ENCODE measurements around the gene CNRIP1.

The CNRIP1 gene

GRCh38 chr2:68246396-68246795 lies 73.4 kb downstream of the CNRIP1 start:
- no peak overlapping the region for H3K14ac ChIP-seq (ENCODE audit: low read length)
- H3K27ac ChIP-seq (replicated peaks; ENCODE audit: low read length) = no peak overlapping the region
- H4K8ac ChIP-seq (ENCODE audit: low read depth, low read length) = no peak overlapping the region
- WGBS, 2 donors (ENCODE audit: extremely low coverage in 2 of 2, insufficient read length in 2 of 2, insufficient replicate concordance in 1 of 2) = no CpG with 5 or more reads among the region's 1 CpG
- H3K4me1 ChIP-seq (ENCODE audit: control insufficient read depth in 2 of 2, insufficient read depth in 1 of 2, low read depth in 1 of 2, low read length in 2 of 2) = peaks cover 8 to 21% of the 10 kb centered on the region in 2 donors
- H3K4me3 ChIP-seq (ENCODE audit: low read length in 2 of 2) = no peak overlapping the region
- no peak overlapping the region for H3K9ac ChIP-seq (ENCODE audit: low read depth, low read length, poor library complexity)
- no peak overlapping the region for H3K4ac ChIP-seq (ENCODE audit: low read length)
- no peaks in the 10 kb centered on the region for H3K9me3 ChIP-seq (replicated peaks in 1 of 2; ENCODE audit: control insufficient read depth in 2 of 2, insufficient read depth in 1 of 2, low read depth in 1 of 2, low read length in 2 of 2)
- no peak overlapping the region for H2AK5ac ChIP-seq (ENCODE audit: low read depth, low read length)
- no peaks in the 10 kb centered on the region for H3K27me3 ChIP-seq (ENCODE audit: control insufficient read depth in 3 of 3, insufficient read depth in 3 of 3, low read depth in 1 of 3, low read length in 3 of 3)
- peaks cover 0 to 37% of the 10 kb centered on the region in 2 donors for H3K36me3 ChIP-seq (replicated peaks in 1 of 2; ENCODE audit: control insufficient read depth in 2 of 2, insufficient read depth in 2 of 2, low read length in 2 of 2)
- no peak overlapping the region for H2BK15ac ChIP-seq (ENCODE audit: low read length)
- no peak overlapping the region for H2BK5ac ChIP-seq (ENCODE audit: low read length)
- no peak overlapping the region for H3K4me2 ChIP-seq (ENCODE audit: insufficient read depth, low read length, poor library complexity, severe bottlenecking)
- H3K23ac ChIP-seq (ENCODE audit: low read depth, low read length, poor library complexity) = no peak overlapping the region
- H2BK12ac ChIP-seq (ENCODE audit: low read length) = no peak overlapping the region
- no peak overlapping the region for H2AFZ ChIP-seq (ENCODE audit: low read length)
- H3K18ac ChIP-seq (ENCODE audit: low read length) = no peak overlapping the region
- DNase-seq (ENCODE audit: low spot score) = no peak
- no peak overlapping the region for H4K91ac ChIP-seq (ENCODE audit: low read depth, low read length, poor library complexity)
- peaks cover 6% of the 10 kb centered on the region for H3K79me1 ChIP-seq (ENCODE audit: low read depth, low read length)
- H2BK120ac ChIP-seq (ENCODE audit: low read depth, low read length) = no peak overlapping the region

DNA sequence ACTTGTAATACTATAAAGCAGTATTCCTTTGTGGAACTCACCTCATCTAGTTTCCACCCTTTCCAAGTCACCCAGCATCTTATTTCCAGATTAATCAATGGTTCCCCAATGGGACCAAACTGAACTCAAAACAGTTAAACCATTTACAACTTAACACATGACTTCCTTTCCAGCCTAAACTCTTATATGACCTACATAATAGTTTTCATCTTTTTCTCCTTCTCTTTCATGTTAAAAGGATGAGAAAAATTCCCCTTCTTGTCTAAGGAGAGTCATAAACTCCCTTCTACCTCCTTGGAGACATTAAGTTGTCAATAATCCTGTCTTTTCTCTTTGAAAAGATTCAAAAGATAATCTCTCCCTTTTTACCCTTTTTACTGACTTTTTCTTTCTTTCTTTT lies 74.1 kb downstream of the CNRIP1 start:
- Histone ChIP-seq H2BK12ac (ENCODE audit: low read length) (no peak overlapping the region), H3K4me3 (ENCODE audit: low read length in 2 of 2) (no peak overlapping the region), H4K91ac (ENCODE audit: low read depth, low read length, poor library complexity) (no peak overlapping the region), H3K27me3 (ENCODE audit: control insufficient read depth in 3 of 3, insufficient read depth in 3 of 3, low read depth in 1 of 3, low read length in 3 of 3) (no peaks in the 10 kb centered on the region), H3K23ac (ENCODE audit: low read depth, low read length, poor library complexity) (no peak overlapping the region), H3K9ac (ENCODE audit: low read depth, low read length, poor library complexity) (no peak overlapping the region), H4K8ac (ENCODE audit: low read depth, low read length) (no peak overlapping the region), H3K14ac (ENCODE audit: low read length) (no peak overlapping the region), H2BK120ac (ENCODE audit: low read depth, low read length) (no peak overlapping the region), H3K79me1 (ENCODE audit: low read depth, low read length) (peaks cover 6% of the 10 kb centered on the region), H3K4ac (ENCODE audit: low read length) (no peak overlapping the region), H3K4me1 (ENCODE audit: control insufficient read depth in 2 of 2, insufficient read depth in 1 of 2, low read depth in 1 of 2, low read length in 2 of 2) (peaks cover 8 to 21% of the 10 kb centered on the region in 2 donors), H2BK5ac (ENCODE audit: low read length) (no peak overlapping the region), H2BK15ac (ENCODE audit: low read length) (no peak overlapping the region), H3K18ac (ENCODE audit: low read length) (no peak overlapping the region), H2AK5ac (ENCODE audit: low read depth, low read length) (no peak overlapping the region), H3K36me3 (replicated peaks in 1 of 2; ENCODE audit: control insufficient read depth in 2 of 2, insufficient read depth in 2 of 2, low read length in 2 of 2) (peaks cover 0 to 41% of the 10 kb centered on the region in 2 donors), H3K27ac (replicated peaks; ENCODE audit: low read length) (no peak overlapping the region), H3K4me2 (ENCODE audit: insufficient read depth, low read length, poor library complexity, severe bottlenecking) (no peak overlapping the region), H3K9me3 (replicated peaks in 1 of 2; ENCODE audit: control insufficient read depth in 2 of 2, insufficient read depth in 1 of 2, low read depth in 1 of 2, low read length in 2 of 2) (no peaks in the 10 kb centered on the region), H2AFZ (ENCODE audit: low read length) (no peak overlapping the region)
- no peak for DNase-seq (ENCODE audit: low spot score)

GRCh38 chr2:68245066-68245465 lies 74.7 kb downstream of the CNRIP1 start:
- H3K36me3 ChIP-seq (replicated peaks in 1 of 2; ENCODE audit: control insufficient read depth in 2 of 2, insufficient read depth in 2 of 2, low read length in 2 of 2) = peaks cover 0 to 47% of the 10 kb centered on the region in 2 donors
- WGBS, 2 donors (ENCODE audit: extremely low coverage in 2 of 2, insufficient read length in 2 of 2, insufficient replicate concordance in 1 of 2) = no CpG with 5 or more reads among the region's 4 CpGs

GRCh38 chr2:68244456-68244855 lies 75.3 kb downstream of the CNRIP1 start:
- Histone ChIP-seq H3K4me3 (ENCODE audit: low read length in 2 of 2) (no peak overlapping the region), H2BK12ac (ENCODE audit: low read length) (no peak overlapping the region), H3K27me3 (ENCODE audit: control insufficient read depth in 3 of 3, insufficient read depth in 3 of 3, low read depth in 1 of 3, low read length in 3 of 3) (no peaks in the 10 kb centered on the region), H3K79me1 (ENCODE audit: low read depth, low read length) (peaks cover 6% of the 10 kb centered on the region), H3K14ac (ENCODE audit: low read length) (no peak overlapping the region), H3K9ac (ENCODE audit: low read depth, low read length, poor library complexity) (no peak overlapping the region), H3K9me3 (replicated peaks in 1 of 2; ENCODE audit: control insufficient read depth in 2 of 2, insufficient read depth in 1 of 2, low read depth in 1 of 2, low read length in 2 of 2) (no peaks in the 10 kb centered on the region), H3K4ac (ENCODE audit: low read length) (no peak overlapping the region), H2BK5ac (ENCODE audit: low read length) (no peak overlapping the region), H2BK15ac (ENCODE audit: low read length) (no peak overlapping the region), H4K8ac (ENCODE audit: low read depth, low read length) (no peak overlapping the region), H4K91ac (ENCODE audit: low read depth, low read length, poor library complexity) (no peak overlapping the region), H3K27ac (replicated peaks; ENCODE audit: low read length) (no peak overlapping the region), H2AFZ (ENCODE audit: low read length) (no peak overlapping the region), H2AK5ac (ENCODE audit: low read depth, low read length) (no peak overlapping the region), H3K4me1 (ENCODE audit: control insufficient read depth in 2 of 2, insufficient read depth in 1 of 2, low read depth in 1 of 2, low read length in 2 of 2) (peaks cover 8 to 10% of the 10 kb centered on the region in 2 donors), H3K4me2 (ENCODE audit: insufficient read depth, low read length, poor library complexity, severe bottlenecking) (no peak overlapping the region), H3K18ac (ENCODE audit: low read length) (no peak overlapping the region), H2BK120ac (ENCODE audit: low read depth, low read length) (no peak overlapping the region), H3K36me3 (replicated peaks in 1 of 2; ENCODE audit: control insufficient read depth in 2 of 2, insufficient read depth in 2 of 2, low read length in 2 of 2) (peaks cover 0 to 53% of the 10 kb centered on the region in 2 donors), H3K23ac (ENCODE audit: low read depth, low read length, poor library complexity) (no peak overlapping the region)
- no peak for DNase-seq (ENCODE audit: low spot score)
- WGBS, 2 donors (ENCODE audit: extremely low coverage in 2 of 2, insufficient read length in 2 of 2, insufficient replicate concordance in 1 of 2) = no CpG with 5 or more reads among the region's 2 CpGs

More at GRCh38 chr2:68245066-68245465, 74.7 kb downstream of the CNRIP1 start:
- Histone ChIP-seq H3K9ac (ENCODE audit: low read depth, low read length, poor library complexity) (no peak overlapping the region), H3K4me3 (ENCODE audit: low read length in 2 of 2) (no peak overlapping the region), H2BK5ac (ENCODE audit: low read length) (no peak overlapping the region), H2AK5ac (ENCODE audit: low read depth, low read length) (no peak overlapping the region), H3K4ac (ENCODE audit: low read length) (no peak overlapping the region), H2AFZ (ENCODE audit: low read length) (no peak overlapping the region), H2BK15ac (ENCODE audit: low read length) (no peak overlapping the region), H3K79me1 (ENCODE audit: low read depth, low read length) (peaks cover 6% of the 10 kb centered on the region), H3K9me3 (replicated peaks in 1 of 2; ENCODE audit: control insufficient read depth in 2 of 2, insufficient read depth in 1 of 2, low read depth in 1 of 2, low read length in 2 of 2) (no peaks in the 10 kb centered on the region), H3K18ac (ENCODE audit: low read length) (no peak overlapping the region), H3K14ac (ENCODE audit: low read length) (no peak overlapping the region), H2BK120ac (ENCODE audit: low read depth, low read length) (no peak overlapping the region), H3K4me2 (ENCODE audit: insufficient read depth, low read length, poor library complexity, severe bottlenecking) (no peak overlapping the region), H4K8ac (ENCODE audit: low read depth, low read length) (no peak overlapping the region), H3K23ac (ENCODE audit: low read depth, low read length, poor library complexity) (no peak overlapping the region), H3K4me1 (ENCODE audit: control insufficient read depth in 2 of 2, insufficient read depth in 1 of 2, low read depth in 1 of 2, low read length in 2 of 2) (peaks cover 8 to 16% of the 10 kb centered on the region in 2 donors), H3K27ac (replicated peaks; ENCODE audit: low read length) (no peak overlapping the region), H2BK12ac (ENCODE audit: low read length) (no peak overlapping the region), H3K27me3 (ENCODE audit: control insufficient read depth in 3 of 3, insufficient read depth in 3 of 3, low read depth in 1 of 3, low read length in 3 of 3) (no peaks in the 10 kb centered on the region), H4K91ac (ENCODE audit: low read depth, low read length, poor library complexity) (no peak overlapping the region)
- DNase-seq (ENCODE audit: low spot score) = no peak

Measured in neuronal stem cell (in vitro differentiated cells).